Adrenal gland (tissue), 5 donors: ENCODE measurements around the gene NLGN4X.

Experiments used
- POLR2A ChIP-seq, 2 donors: fragments of 450-650 bp; IDR thresholded peaks; one replicate each; pipeline ENCODE4 v1.6.1; 2017; ENCODE audit warnings: antibody characterized with exemption in 2 of 2, mild to moderate bottlenecking in 2 of 2, moderate library complexity in 1 of 2
- TF ChIP-seq, protein P1 (sequence below), 6 experiments: fragments of 450-650 bp in 4 of 6; fragments of 200-600 bp in 2 of 6; sonication (generic) in 1 of 6; IDR thresholded peaks; 1 replicate in 5 of 6; 2 replicates in 1 of 6; pipeline versions ENCODE4 v1.5.1 to v1.8.0; 2016 to 2021; ENCODE audit warnings: antibody characterized with exemption in 6 of 6, mild to moderate bottlenecking in 2 of 6, moderate library complexity in 1 of 6
- donor health status: DM: no; HTN: no; CAD: no.

- TF ChIP-seq, protein P1, sequence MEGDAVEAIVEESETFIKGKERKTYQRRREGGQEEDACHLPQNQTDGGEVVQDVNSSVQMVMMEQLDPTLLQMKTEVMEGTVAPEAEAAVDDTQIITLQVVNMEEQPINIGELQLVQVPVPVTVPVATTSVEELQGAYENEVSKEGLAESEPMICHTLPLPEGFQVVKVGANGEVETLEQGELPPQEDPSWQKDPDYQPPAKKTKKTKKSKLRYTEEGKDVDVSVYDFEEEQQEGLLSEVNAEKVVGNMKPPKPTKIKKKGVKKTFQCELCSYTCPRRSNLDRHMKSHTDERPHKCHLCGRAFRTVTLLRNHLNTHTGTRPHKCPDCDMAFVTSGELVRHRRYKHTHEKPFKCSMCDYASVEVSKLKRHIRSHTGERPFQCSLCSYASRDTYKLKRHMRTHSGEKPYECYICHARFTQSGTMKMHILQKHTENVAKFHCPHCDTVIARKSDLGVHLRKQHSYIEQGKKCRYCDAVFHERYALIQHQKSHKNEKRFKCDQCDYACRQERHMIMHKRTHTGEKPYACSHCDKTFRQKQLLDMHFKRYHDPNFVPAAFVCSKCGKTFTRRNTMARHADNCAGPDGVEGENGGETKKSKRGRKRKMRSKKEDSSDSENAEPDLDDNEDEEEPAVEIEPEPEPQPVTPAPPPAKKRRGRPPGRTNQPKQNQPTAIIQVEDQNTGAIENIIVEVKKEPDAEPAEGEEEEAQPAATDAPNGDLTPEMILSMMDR (IDR thresholded peaks at IDR 0.05), result no peak
- no peak for TF ChIP-seq POLR2A (IDR thresholded peaks at IDR 0.05)
Measured at GRCh38 chrX:5916945-5917344, 311.7 kb downstream of the NLGN4X start.
